ENCODE measurements around the gene ANTXRL.
A peak's percentile ranks its signal among the peaks of the same experiment; 100 is the strongest.
"Not testable (repeated sequence)": the region's sequence is repeated elsewhere in the genome, so short reads cannot be mapped to it uniquely, and the experiment has no call there.

The ANTXRL gene

DNA sequence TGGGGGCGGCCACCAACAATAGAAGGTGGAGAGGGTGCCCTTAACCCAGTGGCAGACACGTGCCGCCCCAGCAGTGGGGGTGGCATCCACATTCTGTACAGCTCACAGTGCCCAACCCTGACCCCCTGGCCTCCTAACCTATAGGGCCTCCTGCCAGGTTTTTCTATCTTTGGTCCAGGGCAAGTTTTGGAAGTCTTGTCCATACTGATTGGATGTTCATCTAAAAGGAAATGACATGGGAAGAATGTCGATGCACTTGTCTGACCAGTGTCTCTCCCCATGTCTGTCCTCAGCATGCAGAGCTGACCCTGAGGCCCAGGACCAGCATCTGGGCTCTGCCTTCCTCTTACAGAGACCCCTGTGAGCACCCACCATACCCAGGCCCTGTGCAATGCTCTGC, 32.3 kb upstream of the ANTXRL start:
- DNase-seq (ENCODE audit: low spot score) = no peak

GRCh38 chr10:46255210-46255609, 31.6 kb upstream of the ANTXRL start:
- DNase-seq (ENCODE audit: low spot score) = not testable (repeated sequence)

- DNase-seq (ENCODE audit: low spot score) = peak; percentile 65
Observed at GRCh38 chr10:46255801-46256747, 30.7 kb upstream of the ANTXRL start.

DNA sequence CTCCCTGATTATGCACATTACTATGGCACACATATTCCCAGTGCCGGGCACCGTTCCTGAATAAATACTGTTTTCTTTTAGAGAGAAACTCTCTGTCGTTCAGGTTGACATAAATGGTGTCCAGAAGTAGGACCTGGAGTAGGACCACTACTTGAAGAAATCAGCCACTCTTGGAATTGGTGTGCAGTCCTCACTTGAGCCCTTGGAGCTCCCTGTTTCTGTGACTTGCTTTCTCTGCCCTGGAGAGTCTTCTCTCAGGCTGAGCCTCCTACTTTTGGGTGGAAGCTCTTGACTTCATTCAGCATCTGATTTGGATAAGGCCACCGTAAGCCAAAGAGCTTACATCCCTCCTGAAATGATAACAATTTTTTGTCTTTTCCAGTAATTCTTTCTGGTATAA, 29.7 kb upstream of the ANTXRL start:
- no peak for DNase-seq (ENCODE audit: low spot score)

DNA sequence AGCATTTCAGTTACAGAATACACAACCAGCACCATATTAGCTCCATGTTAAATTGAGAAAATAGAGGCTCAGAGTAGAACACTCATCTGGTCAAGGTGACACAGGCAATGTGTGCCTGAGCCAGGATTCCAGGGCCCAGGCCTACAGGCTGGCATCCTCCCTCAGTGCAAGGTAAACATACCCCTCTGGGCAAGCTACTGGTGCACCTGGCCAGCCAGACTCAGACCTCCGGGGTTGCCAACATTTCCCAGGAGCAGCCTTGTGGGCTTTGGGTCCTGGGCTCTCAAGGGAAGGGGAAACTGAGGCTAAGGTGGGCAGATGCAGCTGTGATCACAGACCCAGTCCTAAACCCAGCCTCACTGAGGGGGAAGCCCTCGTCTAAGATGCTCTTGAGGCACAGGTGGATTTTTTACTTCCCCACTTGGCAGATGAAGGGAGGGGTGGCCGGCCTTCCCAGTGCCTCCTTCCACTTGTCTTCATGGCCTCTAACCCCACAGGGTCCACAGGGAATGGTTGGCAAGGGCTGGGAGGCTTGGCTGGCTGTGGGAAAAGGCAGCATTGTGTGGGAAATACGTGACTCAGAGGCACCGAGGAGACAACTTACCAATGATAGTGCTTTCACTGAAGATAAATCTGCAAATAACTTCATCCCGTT, 23.8 kb upstream of the ANTXRL start:
- DNase-seq (ENCODE audit: low spot score) = not testable (repeated sequence)

DNA sequence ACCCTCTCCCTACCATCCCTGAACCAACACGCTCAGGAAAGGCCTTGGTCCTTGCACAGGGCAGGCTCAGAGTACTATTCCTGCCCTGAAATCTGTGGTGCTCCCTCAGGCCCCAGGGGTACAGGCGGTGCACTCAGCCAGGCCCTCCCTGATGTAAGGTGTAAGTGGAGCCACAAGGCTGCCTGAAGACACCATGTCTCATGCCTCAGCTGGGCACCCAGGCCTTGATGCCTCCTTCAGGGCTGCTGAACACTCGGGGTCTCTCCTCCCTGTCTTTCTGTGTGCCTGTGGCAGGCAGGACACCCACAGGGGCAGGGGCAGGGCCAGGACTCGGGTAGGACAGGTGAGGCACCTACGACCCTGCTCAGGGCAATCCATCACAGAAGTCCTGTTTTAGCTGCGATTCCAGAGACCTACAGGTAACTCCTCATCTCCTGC, 22.9 kb upstream of the ANTXRL start:
- DNase-seq (ENCODE audit: low spot score) = no peak

DNA sequence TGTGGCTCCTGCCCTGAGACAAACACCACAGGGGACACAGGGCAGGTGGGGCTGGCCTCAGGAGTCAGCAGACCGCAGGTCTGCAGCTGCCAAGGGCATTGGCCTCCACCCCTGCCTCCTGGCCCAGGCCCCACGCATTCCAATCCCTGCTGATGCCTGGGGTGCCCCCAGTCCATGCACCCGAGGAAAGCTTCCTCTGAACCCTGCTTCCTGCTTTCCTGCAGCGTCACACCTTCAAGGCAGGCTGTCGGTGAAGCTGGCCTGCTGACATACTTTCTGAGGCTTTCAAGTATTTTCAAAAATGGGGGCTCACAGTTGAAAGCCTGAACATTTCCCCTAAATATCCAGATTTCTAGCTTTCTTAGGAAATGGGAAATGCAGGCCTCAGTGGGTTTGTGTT, 22.5 kb upstream of the ANTXRL start:
- DNase-seq (ENCODE audit: low spot score) = no peak

DNA sequence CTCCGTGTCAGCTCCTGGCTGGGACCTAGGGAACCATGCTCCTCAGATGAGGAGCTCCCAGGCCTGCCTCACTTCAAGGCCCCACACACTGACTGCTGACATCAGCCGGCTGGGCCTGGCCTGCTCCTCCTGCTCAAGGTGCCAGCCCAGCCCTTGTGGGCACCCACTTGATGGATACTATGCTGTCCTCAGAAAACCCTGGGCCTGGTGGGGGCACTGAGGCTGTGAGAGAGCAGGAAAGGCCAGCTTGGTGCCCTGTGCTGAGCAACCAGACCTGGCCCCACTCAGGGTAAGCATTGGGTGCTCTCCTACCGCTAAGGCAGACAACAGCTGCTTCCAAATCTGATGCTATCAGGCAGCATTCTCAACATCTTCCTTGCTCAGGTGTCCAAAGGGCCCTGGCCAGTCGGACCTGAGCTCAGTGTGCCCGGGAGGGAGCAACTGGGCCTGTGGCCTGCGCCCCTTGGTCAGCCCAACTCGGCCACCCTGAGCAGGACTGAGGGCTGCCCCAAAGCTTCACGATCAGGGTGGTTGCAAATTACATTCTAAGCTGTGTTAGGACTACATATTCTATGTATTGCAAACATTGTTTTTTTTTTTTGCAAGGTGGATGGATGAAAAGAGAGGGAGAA, 21.9 kb upstream of the ANTXRL start:
- no peak for DNase-seq (ENCODE audit: low spot score)

DNA sequence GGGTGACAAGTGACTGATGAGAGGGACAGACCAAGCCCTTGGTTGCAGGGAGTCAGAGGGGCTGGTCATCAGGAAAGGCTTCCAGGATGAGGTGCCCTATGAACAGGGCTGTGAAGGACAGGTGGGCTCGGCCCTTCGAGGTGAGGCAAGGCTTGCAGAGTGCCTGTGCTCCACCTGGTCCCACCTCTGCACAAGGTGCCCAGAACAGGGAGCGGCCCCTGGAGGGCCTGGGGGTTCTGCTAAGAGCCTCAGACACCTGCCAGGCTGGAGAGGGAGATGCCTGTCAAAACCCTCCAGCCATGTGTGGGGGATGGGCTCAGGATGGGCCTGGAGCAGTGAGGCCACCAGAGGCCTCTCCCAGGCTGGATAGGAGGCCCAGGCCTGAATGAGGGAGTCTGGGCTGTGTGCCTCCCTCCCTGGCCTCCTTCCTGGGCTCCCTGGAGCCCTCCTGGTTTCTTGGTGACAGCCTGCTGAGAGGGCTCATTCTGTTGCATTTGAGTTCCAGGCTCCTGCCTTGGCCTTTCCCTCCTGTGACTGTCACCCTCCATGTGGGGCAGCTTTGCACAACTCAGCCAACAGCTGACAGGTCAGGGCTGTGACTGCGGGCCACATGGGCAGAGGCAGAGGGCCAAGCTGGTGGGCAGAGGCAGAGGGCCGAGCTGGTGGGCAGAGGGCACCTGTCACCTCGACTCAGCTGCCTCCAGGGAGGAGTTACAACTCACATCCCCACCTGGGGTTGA, 21.1 kb upstream of the ANTXRL start:
- DNase-seq (ENCODE audit: low spot score) = not testable (repeated sequence)

- DNase-seq (ENCODE audit: low spot score) = no peak
Observed at GRCh38 chr10:46266306-46266985, 20.4 kb upstream of the ANTXRL start.

DNA sequence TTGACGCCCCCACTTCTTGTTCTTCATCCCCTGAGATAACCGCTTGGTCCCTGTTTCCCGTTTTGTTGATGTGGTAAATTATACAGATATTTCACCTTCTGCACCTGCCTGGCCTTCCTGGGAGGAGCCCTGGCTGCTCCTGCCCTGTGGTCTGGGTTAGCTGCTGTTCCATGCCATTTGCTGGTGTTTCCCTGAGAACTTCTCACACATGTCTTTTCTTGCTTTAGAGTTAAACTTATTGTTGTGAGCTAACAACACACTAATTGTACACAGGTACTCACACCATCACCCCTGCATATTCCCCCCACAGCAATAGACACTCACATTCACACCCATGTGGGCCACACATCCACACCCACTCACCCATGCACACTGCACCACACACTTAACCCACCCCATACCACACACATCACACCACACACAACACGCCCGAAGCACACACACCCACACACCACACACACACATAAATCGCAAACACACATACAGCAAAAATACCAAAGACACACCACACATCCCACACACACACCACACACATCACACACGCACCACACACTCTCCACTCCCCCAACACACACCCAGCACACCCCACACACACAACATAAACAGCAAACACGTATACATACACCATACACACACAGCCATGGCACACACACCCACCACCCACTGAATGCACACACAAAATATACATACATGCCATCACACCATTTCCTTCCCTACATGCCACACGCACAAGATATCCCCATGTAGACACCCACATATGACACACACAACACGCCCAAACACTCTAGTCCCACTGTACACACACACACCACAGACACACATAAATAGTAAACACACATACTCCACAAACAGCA, 19.4 kb upstream of the ANTXRL start:
- no peak for DNase-seq (ENCODE audit: low spot score)

GRCh38 chr10:46268076-46268881, 18.5 kb upstream of the ANTXRL start:
- DNase-seq (ENCODE audit: low spot score) = no peak

- DNase-seq (ENCODE audit: low spot score) = not testable (repeated sequence)
Observed at GRCh38 chr10:46269554-46270053, 17.2 kb upstream of the ANTXRL start.

GRCh38 chr10:46270086-46270811, 16.5 kb upstream of the ANTXRL start:
- no peak for DNase-seq (ENCODE audit: low spot score)

GRCh38 chr10:46270963-46271530, 15.8 kb upstream of the ANTXRL start:
- DNase-seq (ENCODE audit: low spot score) = not testable (repeated sequence)

DNA sequence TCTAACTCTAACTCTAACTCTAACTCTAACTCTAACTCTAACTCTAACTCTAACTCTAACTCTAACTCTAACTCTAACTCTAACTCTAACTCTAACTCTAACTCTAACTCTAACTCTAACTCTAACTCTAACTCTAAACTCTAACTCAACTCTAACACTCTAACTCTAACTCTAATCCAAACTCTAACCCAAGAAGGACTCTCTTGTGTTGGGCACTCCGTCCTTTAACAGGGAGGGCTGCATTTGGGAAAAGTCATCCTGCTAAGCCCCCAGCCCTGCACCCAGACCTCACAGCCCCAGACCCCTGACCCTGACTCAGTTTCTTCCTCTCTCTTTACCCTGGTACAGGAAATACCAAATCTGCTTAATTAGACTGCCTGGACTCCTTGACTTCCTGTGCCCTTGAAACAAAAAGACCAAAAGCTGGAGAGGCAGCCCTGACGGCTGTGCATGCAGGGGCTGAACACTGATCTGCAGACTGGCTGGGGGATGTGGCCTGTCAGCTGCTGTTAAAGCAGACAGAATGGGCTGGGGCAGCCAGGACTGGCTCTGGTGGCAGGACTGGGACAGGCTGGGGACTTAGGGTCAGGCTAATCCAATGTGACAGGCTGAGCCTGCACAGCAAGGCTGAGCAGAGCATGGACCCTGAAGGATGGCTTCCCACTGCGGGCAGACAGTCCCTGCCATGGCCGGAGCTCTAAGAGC, 14.8 kb upstream of the ANTXRL start:
- not testable (repeated sequence) for DNase-seq (ENCODE audit: low spot score)

- DNase-seq (ENCODE audit: low spot score) = no peak
Observed at GRCh38 chr10:46272863-46273415, 13.9 kb upstream of the ANTXRL start.
